T-helper 2 cell treated with Interferon-gamma antibody and Interleukin-4, amounts not matched to agents 100 ng/mL and 5 ng/mL, for 36 hours (primary cell): ENCODE data around the gene ANXA1. TPM values are rescaled to one million over a fixed set of nuclear protein-coding genes. Genes with fewer than 3 reads are reported as not detected.

Experiments
- intact Hi-C: fragments of 100-400 bp; cut with micrococcal nuclease; formaldehyde crosslinking; loops from one replicate; pipeline ENCODE4 v1.15.1; 2023
- total RNA-seq: library from RNA; stranded (reverse); gene quantifications from 2 replicates; pipeline ENCODE4 v1.2.3, GENCODE V29; 2022

Gene ANXA1
- total RNA-seq, 1 donor from 2014 or later = 207 TPM

DNA sequence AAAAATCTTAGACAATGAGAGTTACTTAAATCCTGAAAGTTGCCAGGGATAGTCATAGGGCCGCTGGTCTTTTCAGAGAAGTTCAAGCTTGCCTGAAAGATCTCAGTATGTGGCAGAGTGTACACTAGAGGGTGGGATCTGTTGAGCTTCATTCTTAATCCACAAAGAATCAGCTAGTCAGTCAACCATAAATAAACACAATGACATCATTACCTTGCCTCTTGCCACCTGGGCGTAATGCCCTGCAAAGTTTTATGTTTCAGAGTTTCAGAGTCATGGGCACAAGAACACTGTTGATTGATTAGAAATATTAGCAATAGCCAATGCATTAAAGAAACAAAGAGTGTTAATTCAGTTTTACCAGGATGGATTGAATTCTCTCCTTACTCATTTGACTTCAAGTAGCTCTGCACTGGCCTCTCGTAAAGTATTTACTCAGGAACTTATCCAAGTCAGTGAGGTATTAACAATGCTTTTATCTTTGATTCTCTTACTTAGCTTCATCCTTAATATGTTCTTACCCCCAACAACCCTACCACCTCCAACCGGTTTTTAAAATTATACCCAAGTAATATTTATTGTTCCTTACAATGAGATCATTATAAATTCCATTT, 14.3 kb upstream of the ANXA1 start:
- intact Hi-C loops = no loop called here

DNA sequence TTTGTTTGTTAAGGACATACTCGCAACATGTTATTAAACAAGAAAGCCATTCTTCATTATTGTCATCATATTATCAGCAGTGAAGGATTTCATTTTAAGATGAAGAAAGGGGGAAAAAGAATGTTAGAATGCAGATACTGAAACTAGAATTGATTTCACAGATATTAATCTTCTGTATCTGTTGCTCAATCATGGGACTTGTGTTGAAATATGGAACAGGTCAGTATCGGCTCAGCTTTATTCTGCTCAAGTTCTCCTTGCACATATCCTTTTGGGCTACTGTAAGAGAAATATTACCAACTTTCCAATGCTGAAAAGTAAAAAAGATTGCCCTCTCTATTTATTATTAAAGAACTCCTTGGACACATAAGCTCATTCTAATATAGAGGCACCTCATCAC, 13.8 kb upstream of the ANXA1 start:
- intact Hi-C loops = no loop called here

DNA sequence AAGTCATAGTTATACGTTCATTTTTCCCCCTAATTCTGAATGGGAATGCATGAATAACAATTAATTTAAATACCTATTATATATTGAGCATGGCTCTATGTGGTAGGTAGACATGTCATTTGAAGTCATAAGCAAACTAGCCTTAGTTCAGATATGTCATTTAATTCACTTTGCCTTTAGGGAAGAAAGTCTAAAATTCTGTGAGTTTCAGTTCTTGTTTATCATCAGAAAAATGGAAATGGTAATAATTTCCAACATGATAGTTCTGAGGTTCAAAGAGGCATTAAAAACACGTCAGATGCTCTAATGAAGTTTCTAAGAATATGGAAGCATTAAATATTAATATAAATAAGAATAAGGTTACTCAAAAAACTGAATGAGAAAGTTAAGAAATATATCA, 13.1 kb upstream of the ANXA1 start:
- intact Hi-C loops = no loop called here

DNA sequence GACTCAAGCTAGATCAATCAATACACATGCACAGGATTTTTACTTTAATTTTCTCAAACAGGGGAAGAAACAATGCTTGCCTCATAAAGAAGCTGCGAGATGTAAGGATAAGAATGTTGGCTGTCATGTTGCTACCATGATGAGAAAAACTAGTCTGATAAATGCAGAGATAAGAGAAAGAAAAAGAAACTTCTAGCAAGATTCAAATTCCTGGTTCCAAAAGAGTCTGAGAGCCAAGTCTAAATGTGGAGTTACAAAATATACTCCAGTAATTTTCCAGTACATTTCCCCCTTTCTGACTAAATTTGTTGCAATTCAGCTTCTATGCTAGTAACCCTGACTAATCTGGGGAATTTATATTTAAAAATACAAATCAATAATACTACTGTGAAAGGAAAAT, 10.4 kb upstream of the ANXA1 start:
- intact Hi-C loops = no loop called here

DNA sequence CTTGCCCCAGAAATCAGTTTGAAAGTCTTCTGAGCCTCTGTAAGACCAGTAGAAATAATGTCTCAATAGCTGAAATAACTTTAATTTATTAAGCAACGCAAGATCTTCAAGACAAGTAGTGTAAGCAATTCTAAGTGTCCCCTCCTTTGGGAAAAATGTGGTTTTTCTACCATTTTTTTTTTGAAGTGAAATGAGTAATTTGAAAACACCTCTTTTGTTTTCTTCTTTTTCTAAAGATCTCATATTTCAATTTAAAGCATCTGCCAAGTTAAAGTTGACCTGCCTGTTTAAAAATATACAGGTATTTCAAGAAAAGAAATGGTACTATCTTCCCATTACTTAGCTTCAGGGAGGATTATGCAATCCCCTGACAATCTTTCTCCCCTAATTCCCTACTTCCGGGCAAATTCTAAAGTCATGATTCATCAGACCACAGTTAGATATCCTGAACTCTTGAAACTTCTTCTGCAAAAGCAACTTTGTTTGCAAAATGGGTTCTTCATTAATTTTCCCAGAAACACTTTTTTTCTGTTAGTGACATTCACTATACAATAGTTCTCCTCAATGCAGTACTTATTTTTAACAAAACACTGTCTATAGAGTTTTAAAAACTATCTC, 7.8 kb upstream of the ANXA1 start:
- intact Hi-C loops = no loop called here

DNA sequence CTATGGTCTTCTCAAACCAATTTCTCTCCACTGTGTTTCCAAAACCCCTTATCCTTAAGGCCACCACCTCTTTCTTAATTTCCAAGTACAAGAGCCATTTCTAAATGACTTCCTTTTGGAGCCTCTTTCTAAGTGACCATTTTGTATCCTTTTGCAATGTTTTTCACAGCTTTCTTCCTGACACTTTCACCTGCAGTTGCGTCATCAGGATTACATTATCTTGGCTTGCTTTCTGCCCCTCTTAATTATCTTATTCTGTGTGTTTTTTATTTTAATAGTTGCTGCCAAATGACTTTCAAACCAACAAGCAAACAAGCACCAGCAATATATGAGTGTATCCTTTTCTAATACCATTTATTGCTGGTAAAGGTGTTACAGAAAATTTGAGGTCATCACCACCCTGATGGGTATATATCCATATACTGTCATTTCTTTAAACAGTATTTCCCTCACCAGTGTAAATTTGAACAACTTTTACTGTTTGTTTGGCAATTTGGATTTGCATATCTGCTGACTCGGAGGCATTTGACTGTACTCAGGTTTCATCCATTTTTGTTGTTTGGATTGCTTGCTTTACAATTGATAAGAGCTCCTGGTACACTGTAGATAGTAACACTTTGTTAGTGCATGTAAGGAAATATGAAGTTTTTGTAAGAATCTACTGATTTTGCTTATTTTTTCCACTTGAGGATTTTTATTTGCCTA, 5.4 kb upstream of the ANXA1 start:
- intact Hi-C loops = no loop called here

DNA sequence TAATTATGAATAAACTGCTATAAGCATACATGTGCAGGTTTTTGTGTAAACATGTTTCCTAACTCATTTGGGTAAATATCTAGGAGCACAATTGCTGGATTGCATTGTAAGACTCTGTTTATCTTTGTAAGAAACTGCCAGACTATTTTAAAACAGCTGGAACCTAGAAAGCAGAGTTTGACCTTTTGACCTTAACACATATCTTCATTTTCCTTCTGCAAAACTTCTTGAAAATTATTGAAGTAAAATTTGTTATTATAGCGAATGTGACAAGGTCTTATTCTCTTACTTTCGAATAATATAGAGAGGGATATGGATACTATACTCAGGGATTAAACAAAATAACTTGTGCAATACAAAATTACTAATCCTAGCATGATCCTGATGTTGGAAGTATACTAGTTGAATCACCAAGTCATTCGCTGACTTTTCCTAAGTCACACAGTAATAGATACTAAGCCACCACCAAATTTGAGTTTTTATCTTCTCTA, 3.2 kb upstream of the ANXA1 start:
- intact Hi-C loops = loop anchor here (2.0 kb wide), 1 partner anchor 32 kb away; no protein-coding TSS in a partner anchor

DNA sequence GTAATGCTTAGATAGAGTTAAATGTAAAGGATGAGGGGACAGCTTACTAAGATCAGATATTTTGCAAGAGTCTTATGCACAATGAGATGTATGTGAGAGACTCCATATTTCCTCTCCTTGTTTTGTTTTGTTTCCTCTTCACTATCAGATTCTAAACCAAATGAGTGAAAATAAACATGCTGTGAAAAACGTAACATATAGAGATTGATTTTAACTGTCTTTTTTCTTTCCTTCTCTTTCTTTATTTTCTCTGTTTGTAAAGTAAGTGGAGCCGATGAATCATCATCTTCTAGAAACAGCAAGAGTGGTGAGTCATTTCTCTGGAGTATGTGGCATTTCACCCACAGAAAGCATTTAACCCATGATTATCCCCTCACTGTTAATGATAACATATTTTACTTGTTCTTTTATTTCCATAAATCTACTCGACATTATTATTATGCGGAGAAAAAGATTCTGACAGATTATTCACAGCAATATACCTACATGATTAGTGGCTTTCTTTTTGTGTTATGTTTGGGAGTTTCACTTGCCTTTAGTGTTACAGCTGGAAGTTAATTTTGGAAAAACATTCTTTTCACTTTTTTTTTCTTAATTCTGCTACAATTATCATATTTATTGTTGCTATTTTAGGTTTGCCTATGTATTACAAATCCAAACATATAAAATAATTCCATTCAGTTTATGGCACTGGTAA, 2.1 kb upstream of the ANXA1 start:
- intact Hi-C loops = loop anchor here (1.0 to 10.0 kb wide), 6 partner anchors 17 to 1995 kb away; partner anchors contain the start of genes ABHD17B, C9orf85 and CARNMT1

DNA sequence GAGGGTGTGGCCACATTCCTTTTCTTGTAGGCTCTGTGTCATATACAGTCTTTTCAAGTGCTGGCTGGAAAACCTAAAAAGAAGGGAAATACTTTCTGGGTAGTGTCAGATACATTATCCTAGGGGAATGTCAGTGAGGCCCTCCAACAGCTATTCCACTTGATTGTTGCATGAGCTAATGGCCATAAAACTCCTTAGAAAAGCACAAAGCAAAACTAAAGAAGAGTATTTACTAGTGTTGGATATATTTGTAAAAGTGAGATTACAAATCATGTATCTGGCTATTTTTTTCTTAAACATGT, 829 bp downstream of the ANXA1 start:
- intact Hi-C loops = loop anchor here (5.0 to 10.0 kb wide), 3 partner anchors 1240 to 1992 kb away; partner anchors contain the start of genes ABHD17B, C9orf85 and CARNMT1

DNA sequence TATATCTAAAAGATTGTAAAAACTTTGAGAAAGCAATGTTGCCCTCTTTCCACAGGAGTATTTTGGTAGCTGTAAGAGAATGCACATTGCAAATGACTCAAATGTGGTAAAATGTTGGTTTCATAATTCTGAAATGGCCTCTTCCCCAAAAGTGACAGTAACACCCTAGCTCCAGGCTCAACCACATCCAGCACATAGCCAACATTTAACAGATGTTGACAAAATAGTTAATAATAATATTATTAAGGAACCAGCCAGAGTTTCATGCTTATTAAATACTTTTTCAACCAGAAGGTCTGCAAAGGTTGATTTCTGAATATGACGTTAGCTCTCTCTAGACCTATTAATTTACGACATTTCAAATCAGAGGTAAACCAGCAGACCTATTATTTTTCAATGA, 1.3 kb downstream of the ANXA1 start:
- intact Hi-C loops = loop anchor here (5.0 to 10.0 kb wide), 3 partner anchors 1241 to 1992 kb away; partner anchors contain the start of genes ABHD17B, C9orf85 and CARNMT1

DNA sequence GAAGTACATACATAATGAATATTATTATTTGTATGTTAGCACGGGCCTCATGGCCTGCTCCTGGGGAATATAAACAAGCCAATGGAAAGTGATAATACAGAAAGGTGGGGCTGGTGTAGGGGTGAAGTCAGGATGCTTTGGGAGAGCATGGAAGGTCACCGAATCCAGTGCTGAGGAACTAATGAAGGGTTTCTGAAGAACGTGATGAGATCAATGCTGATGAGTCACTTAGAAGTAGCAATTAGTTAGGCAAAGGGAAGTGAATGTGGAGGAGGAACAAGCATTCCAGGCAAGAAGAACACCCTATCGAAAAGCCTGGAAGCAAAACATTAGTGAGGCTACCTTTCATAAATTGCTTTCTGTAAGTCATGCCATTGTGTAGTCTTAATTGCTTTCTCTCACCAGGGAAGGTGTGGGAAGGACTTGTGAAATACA, 2.1 kb downstream of the ANXA1 start:
- intact Hi-C loops = loop anchor here (1.0 to 10.0 kb wide), 6 partner anchors 31 to 1991 kb away; partner anchors contain the start of genes ABHD17B, C9orf85, CARNMT1 and ZFAND5

DNA sequence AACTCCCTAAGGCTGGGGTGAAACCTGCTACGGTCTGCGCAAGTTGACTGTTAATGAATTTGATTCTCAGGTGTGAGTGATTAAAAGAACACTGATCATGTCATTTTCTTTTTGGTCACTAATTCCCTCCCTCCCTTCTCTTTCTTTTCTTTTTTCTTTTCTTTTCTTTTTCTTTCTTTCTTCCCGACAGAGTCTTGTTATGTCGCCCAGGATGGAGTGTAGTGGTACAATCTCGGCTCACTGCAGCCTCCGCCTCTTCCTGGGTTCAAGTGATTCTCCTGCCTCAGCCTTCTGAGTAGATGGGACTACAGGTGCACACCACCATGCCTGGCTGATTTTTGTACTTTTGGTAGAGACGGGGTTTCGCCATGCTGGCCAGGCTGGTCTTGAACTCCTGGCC, 2.6 kb downstream of the ANXA1 start:
- intact Hi-C loops = loop anchor here (1.0 to 10.0 kb wide), 6 partner anchors 31 to 1991 kb away; partner anchors contain the start of genes ABHD17B, C9orf85, CARNMT1 and ZFAND5

DNA sequence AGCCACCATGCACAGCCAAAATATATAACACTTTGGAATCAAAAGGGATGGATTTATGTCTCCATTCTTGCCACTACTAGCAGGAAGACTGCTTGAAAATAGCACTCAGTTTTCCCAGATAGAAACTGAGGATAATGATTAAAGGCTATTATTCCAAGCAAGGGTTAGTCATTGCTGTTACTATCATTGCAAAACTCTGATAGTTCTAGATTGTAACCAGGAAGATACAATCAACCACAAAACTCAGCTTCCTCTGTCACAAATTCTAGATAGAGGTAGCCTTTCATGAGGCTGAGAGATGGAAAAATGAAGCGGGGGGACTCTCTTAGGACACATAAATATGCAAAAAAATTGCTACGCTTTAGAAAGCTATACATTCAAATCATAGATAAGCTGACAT, 3.1 kb downstream of the ANXA1 start:
- intact Hi-C loops = loop anchor here (1.0 to 10.0 kb wide), 7 partner anchors 22 to 1990 kb away; partner anchors contain the start of genes ABHD17B, C9orf85, CARNMT1 and ZFAND5

DNA sequence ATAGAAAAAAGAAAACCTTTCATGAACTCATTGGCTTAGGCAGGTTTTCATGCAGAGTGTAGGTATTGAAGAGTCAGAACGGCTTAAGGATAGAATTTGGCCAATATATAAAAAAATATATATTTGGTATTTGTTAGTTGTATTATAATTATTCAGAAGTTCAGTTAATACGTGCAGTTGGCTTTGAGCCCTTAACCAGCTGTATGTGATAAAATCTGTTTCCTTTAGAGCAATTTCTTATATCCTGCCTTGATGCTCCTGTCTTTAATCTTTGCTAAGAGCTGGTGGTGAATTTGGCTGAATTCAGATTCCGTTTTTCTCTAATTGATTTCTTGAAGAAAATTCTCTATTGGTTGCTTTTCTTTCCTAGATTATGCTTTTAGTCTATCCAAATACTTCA, 3.7 kb downstream of the ANXA1 start:
- intact Hi-C loops = loop anchor here (1.0 to 10.0 kb wide), 4 partner anchors 23 to 1989 kb away; partner anchors contain the start of gene ZFAND5

DNA sequence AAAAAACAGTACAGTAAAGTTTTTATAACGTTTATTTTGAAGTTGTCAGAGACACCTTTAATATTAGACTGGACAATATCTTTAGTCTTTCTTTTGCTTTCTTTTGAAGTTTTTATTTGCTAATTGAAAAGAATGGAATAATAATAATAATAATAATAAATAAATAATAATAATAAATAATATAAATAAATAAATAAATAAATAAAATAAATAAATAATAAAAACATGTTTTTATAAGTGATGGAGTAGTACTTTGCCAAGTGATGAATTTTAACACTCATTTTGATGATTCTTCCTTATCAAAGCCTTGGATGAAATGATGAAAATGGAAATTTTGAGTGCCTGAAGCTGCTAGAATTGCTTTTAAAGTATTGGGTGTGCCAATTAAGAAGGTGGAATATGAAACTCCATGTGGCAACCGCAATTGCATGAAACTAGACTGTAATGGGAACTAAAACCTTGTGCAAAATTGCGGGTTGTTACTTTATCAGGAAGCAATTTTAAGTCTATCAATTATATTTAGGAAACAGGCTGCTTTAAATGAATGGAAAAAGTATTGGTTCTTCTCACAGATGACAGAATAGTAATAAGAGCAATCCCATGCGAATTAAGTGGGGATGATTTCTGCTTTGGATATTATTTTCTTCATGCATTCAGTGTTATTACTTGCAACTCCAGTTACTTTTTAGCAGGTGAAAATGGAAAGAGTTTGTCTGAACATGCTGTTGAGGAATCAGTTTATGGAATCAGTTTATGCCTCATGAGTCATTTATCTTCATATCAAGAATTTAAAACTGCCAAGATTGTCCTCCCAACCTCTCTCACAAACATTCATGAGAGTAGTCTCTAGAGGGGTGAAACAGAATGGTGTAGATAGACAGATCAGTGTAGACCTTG, 4.6 kb downstream of the ANXA1 start:
- intact Hi-C loops = loop anchor here (1.0 to 10.0 kb wide), 4 partner anchors 24 to 1989 kb away; partner anchors contain the start of gene ZFAND5

DNA sequence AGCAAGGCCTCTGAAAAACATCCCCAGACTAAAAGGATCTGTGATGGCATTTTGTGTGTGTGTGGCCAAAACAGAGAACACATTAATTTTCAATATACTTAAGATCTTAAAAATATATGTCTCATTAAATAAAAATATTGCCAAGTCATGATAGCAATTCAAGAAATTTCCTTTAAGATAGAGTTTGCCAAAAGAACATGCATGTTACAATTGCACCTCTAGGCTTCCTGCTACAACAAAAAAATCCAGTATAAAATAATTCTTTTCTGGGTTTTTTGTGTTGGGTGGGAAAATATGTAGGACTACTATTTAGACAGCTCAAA, 5.2 kb downstream of the ANXA1 start:
- intact Hi-C loops = loop anchor here (10.0 kb wide), 1 partner anchor 1988 kb away; no protein-coding TSS in a partner anchor

DNA sequence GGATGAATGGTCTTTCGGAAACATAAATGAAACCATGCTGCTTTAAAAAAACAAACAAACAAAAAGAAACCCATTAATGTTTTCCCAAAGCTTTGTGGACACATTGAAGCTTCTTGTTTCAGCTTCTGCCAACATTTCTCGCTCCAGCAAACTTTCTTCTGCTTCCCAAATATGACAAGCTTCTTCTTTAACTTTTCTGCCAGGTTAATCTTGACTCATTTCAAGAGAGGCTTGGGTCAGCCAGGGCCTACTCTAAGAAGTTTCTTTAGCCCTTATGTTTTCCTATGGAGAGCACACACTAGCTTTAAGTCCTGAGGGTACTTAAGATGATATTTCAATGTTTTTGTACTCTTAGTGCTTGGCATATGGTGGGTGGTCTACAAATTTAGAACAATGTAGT, 6.1 kb downstream of the ANXA1 start:
- intact Hi-C loops = loop anchor here (1.0 to 10.0 kb wide), 2 partner anchors 9 to 1987 kb away; no protein-coding TSS in a partner anchor

DNA sequence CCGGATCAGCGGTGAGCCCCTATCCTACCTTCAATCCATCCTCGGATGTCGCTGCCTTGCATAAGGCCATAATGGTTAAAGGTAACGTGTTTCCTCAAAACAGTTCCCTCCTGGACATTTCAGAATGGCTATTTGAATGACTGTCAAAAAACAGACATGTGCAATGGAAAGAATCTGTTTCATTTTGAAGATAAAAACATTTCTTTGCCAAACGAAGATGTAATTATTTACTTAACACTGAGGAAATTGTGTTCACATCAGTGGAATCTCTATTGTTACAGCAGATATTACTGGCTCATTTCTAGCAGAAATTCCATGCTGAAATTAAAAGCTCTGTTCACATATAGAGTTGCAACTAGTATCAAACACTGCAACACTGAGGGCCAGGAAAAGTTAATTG, 7.1 kb downstream of the ANXA1 start:
- intact Hi-C loops = loop anchor here (1.0 to 10.0 kb wide), 2 partner anchors 9 to 1986 kb away; no protein-coding TSS in a partner anchor

DNA sequence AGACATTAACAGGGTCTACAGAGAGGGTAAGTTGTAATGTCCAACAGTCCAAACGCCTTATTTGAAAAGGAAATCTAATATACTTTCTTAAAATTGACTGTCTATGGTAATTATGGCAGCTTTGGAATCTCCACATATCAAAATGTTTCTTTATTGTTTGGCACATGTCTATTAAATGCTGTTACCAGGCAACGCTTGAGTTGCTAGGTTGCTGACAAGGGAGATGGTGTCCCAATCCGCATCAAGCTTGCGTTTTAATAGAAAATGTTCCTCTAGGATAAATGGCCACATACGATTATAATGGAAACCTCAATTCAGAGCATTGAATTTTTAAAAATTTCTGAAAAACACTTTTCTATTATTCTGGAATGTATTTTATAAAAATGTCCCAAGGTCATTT, 9.2 kb downstream of the ANXA1 start:
- intact Hi-C loops = no loop called here
